Thyroid gland (tissue), 4 donors: ENCODE data around the gene TKFC.

ENCODE experiments used
- CTCF ChIP-seq, 6 experiments: fragments of 200-600 bp in 3 of 6; fragments of 450-650 bp in 3 of 6; sonication (generic) in 3 of 6; IDR thresholded peaks; one replicate each; pipeline ENCODE4 v1.5.1; 2016 to 2019; ENCODE audit warnings: antibody characterized with exemption in 6 of 6, mild to moderate bottlenecking in 2 of 6, inconsistent platforms in 1 of 6, moderate library complexity in 1 of 6
- POLR2A ChIP-seq, 2 donors: fragments of 450-650 bp; IDR thresholded peaks; one replicate each; pipeline ENCODE4 v1.6.1; 2017; ENCODE audit warnings: antibody characterized with exemption in 2 of 2, mild to moderate bottlenecking in 2 of 2, moderate library complexity in 1 of 2

GRCh38 chr11:61292356-61292755 is 40.7 kb upstream of the TKFC start:
- TF ChIP-seq CTCF (IDR thresholded peaks at IDR 0.05) (no peak), POLR2A (IDR thresholded peaks at IDR 0.05) (no peak)
